ENCODE measurements around the gene CIDEB.

The CIDEB gene

DNA sequence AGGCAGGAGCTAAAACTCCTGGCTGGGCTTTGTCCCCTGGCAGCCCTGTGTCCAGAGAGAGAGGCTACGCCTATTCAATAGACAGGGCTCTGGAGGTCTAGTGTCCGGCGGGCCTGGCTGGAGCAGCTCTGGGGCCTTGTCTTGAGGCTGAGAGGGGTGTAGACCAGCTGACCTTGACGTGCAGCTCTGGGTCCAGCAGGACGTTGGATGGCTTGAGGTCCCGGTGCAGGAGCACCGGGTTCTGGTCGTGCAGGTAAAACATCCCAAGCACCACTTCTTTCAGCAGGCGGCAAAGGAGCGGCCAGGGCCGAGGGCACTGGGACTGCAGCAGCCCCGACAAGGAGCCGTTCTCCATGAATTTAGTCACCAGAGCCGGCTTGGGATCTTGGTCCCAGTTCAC is 31.1 kb upstream of the CIDEB start:
- TF ChIP-seq, protein P1, sequence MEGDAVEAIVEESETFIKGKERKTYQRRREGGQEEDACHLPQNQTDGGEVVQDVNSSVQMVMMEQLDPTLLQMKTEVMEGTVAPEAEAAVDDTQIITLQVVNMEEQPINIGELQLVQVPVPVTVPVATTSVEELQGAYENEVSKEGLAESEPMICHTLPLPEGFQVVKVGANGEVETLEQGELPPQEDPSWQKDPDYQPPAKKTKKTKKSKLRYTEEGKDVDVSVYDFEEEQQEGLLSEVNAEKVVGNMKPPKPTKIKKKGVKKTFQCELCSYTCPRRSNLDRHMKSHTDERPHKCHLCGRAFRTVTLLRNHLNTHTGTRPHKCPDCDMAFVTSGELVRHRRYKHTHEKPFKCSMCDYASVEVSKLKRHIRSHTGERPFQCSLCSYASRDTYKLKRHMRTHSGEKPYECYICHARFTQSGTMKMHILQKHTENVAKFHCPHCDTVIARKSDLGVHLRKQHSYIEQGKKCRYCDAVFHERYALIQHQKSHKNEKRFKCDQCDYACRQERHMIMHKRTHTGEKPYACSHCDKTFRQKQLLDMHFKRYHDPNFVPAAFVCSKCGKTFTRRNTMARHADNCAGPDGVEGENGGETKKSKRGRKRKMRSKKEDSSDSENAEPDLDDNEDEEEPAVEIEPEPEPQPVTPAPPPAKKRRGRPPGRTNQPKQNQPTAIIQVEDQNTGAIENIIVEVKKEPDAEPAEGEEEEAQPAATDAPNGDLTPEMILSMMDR (IDR thresholded peaks at IDR 0.05; ENCODE audit: low read length), result no peak
- TF ChIP-seq EZH2phosphoT487 (IDR thresholded peaks at IDR 0.05; ENCODE audit: low read length) (no peak), EZH2 (optimal IDR thresholded peaks at IDR 0.05; ENCODE audit: low read depth, low read length) (no peak)
- Histone ChIP-seq H4K20me1 (ENCODE audit: insufficient read depth, low read length) (no peaks in the 10 kb centered on the region), H3K9me3 (replicated peaks; ENCODE audit: insufficient read depth, low read length) (no peaks in the 10 kb centered on the region), H3K36me3 (replicated peaks; ENCODE audit: insufficient read depth, low read length) (no peaks in the 10 kb centered on the region), H3K4me3 (ENCODE audit: low read length) (no peak overlapping the region), H3K27me3 (replicated peaks; ENCODE audit: insufficient read depth, low read length) (no peaks in the 10 kb centered on the region), H3K4me1 (ENCODE audit: low read length) (no peaks in the 10 kb centered on the region), H3K79me2 (ENCODE audit: low read length) (no peaks in the 10 kb centered on the region), H3K27ac (ENCODE audit: low read length) (no peak overlapping the region), H3F3A (ENCODE audit: insufficient read depth, low read length) (no peaks in the 10 kb centered on the region), H3K9ac (ENCODE audit: low read length) (no peak overlapping the region), H2AFZ (ENCODE audit: low read length) (no peak overlapping the region), H3K9me2 (replicated peaks; ENCODE audit: insufficient read depth, low read length) (no peaks in the 10 kb centered on the region), H3K4me2 (ENCODE audit: low read depth, low read length) (peak overlapping the region; percentile 79; the same call in 1 of the 2 replicates)
- DNase-seq, result no peak

DNA sequence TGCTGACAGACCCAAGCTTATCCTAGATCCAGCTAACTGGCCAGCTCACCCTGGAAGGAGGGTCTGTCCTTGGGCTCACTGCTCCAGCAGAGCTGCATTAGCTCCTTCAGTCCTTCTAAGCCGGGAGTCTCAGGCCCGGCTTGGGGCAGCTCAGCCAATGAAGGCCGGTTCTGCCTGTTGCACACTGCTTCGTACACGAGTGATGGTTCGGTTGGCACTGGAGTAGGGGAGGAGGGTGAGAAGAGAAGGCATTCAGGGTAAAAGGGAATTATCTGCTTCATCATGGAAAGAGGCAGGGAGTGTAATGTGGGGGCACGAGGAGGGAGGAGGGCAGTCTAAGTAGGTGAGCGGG is 30.0 kb upstream of the CIDEB start:
- Histone ChIP-seq H3K27me3 (replicated peaks; ENCODE audit: insufficient read depth, low read length) (no peaks in the 10 kb centered on the region), H3K9me2 (replicated peaks; ENCODE audit: insufficient read depth, low read length) (no peaks in the 10 kb centered on the region)

DNA sequence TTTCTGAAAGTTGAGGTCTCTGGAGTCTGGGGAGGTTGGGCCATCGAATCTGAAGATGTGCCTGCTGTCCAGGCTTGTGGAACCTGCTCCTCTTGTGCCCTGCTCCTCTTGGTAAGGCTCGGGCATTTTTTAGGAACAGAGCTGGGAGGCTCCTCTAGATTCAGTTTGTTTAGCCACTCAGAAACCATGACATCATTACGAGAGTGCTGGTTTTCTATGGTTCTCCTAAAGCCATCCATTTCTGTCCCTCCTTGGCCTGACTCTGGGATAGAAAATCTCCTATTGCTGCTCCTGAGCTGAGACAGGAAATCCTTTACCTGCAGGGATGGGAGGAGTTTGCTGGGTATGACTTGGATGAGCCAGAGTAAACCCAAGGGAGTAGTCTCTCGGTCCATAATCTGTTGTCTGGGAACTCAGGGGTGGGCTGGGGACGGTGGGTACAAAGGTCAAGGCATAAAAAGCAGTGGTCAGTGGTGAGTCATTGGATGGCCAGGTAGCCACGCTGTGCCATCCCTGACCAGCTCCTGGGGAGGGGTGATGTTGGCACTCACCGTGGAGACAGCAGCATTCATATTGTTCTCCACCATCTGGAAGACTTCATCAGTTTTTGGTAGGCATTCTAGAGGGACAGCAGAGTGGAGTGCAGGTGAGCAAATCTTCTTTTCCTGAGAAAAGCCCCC is 29.5 kb upstream of the CIDEB start:
- no peak overlapping the region for H3K4me2 ChIP-seq (ENCODE audit: low read depth, low read length)
- H4K20me1 ChIP-seq (ENCODE audit: insufficient read depth, low read length), result no peaks in the 10 kb centered on the region
- no peaks in the 10 kb centered on the region for H3K9me3 ChIP-seq (replicated peaks; ENCODE audit: insufficient read depth, low read length)
- no peak overlapping the region for H3K9ac ChIP-seq (ENCODE audit: low read length)
- H3K36me3 ChIP-seq (replicated peaks; ENCODE audit: insufficient read depth, low read length), result no peaks in the 10 kb centered on the region
- H3K27me3 ChIP-seq (replicated peaks; ENCODE audit: insufficient read depth, low read length), result no peaks in the 10 kb centered on the region
- no peak for DNase-seq
- no peaks in the 10 kb centered on the region for H3K79me2 ChIP-seq (ENCODE audit: low read length)
- H3F3A ChIP-seq (ENCODE audit: insufficient read depth, low read length), result no peaks in the 10 kb centered on the region
- H3K4me3 ChIP-seq (ENCODE audit: low read length), result no peak overlapping the region
- no peaks in the 10 kb centered on the region for H3K9me2 ChIP-seq (replicated peaks; ENCODE audit: insufficient read depth, low read length)
- H3K4me1 ChIP-seq (ENCODE audit: low read length), result 0 out of 2 replicates have a peak, but pooled peaks cover 3% of the 10 kb centered on the region
- H2AFZ ChIP-seq (ENCODE audit: low read length), result no peak overlapping the region
- no peak overlapping the region for H3K27ac ChIP-seq (ENCODE audit: low read length)
- TF ChIP-seq EZH2 (optimal IDR thresholded peaks at IDR 0.05; ENCODE audit: low read depth, low read length) (no peak), EZH2phosphoT487 (IDR thresholded peaks at IDR 0.05; ENCODE audit: low read length) (no peak)
- TF ChIP-seq, protein P1 (IDR thresholded peaks at IDR 0.05; ENCODE audit: low read length), result no peak

More for the DNA sequence above, 30.0 kb upstream of the CIDEB start:
- DNase-seq, result no peak
- no peak overlapping the region for H3K27ac ChIP-seq (ENCODE audit: low read length)
- no peaks in the 10 kb centered on the region for H3K36me3 ChIP-seq (replicated peaks; ENCODE audit: insufficient read depth, low read length)
- H3K4me1 ChIP-seq (ENCODE audit: low read length), result 0 out of 2 replicates have a peak, but pooled peaks cover under 1% of the 10 kb centered on the region
- no peaks in the 10 kb centered on the region for H3K9me3 ChIP-seq (replicated peaks; ENCODE audit: insufficient read depth, low read length)
- H2AFZ ChIP-seq (ENCODE audit: low read length), result no peak overlapping the region
- H3K79me2 ChIP-seq (ENCODE audit: low read length), result no peaks in the 10 kb centered on the region
- H4K20me1 ChIP-seq (ENCODE audit: insufficient read depth, low read length), result no peaks in the 10 kb centered on the region
- no peak overlapping the region for H3K4me3 ChIP-seq (ENCODE audit: low read length)
- no peaks in the 10 kb centered on the region for H3F3A ChIP-seq (ENCODE audit: insufficient read depth, low read length)
- no peak overlapping the region for H3K9ac ChIP-seq (ENCODE audit: low read length)
- no peak overlapping the region for H3K4me2 ChIP-seq (ENCODE audit: low read depth, low read length)
- TF ChIP-seq, protein P1 (IDR thresholded peaks at IDR 0.05; ENCODE audit: low read length), result no peak
- TF ChIP-seq EZH2 (optimal IDR thresholded peaks at IDR 0.05; ENCODE audit: low read depth, low read length), result no peak
- no peak for TF ChIP-seq EZH2phosphoT487 (IDR thresholded peaks at IDR 0.05; ENCODE audit: low read length)

Data from MM.1S (cell line).